ENCODE data around the gene IL1RN.
A peak's percentile ranks its signal among the peaks of the same experiment; 100 is the strongest.
"Not testable (repeated sequence)": the region's sequence is repeated elsewhere in the genome, so short reads cannot be mapped to it uniquely, and the experiment has no call there.

The IL1RN gene

DNA sequence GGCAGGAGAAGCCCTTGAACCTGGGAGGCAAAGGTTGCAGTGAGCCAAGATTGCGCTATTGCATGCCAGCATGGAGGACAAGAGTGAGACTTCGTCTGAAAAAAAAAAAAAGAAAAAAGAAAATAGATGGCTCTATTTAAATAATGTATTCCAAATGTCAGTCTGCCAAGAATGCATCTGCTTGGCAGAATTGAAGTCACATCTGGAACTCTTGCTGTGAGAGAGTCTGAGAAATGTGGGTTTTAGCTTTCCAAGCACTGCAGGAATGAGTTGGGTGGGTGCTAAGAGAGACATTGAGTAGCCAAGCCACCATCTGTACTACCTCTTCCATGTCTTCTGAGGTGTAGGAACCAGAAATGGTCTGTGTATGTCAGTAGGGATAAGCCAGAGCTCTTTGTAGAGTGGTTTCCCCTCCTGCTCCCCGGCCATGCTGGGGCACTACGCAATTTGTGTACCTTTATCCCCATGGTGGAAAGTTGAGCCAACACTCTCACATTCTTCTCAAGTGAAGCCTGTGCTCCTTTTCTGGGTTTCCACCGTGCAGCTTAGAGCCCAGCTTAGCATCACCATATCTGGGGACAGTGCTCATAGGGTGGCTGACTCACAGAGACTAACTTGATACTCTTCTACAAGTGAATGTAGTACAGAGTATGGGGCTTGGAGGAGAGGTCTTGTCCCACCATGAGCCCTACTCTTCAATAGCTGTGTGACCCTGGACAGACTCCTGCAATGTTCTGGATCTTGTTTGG is 34.4 kb upstream of the IL1RN start:
- TF ChIP-seq CTCF (conservative IDR thresholded peaks at IDR 0.05; ENCODE audit: low read length), result no peak
- H3K4me3 ChIP-seq (ENCODE audit: low read length), result no peak overlapping the region
- peak; percentile 40 for DNase-seq (ENCODE audit: low read depth)

DNA sequence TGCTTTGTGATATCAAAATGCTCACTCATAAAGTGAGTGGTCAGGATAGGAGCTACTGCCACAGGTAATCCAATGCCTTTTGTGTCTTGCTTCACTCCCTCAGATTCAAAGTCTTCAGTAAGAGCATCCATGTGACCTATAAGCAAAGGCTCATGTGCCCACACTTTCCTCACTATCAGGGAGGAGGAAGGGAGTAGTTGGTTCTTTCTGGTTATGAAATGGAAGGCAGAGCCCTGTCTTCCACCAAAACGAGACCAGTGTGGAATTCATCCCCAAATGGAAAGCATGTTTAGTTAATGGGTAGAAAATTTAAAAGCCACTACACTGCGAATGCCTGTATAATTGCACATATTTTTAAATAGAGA is 33.8 kb upstream of the IL1RN start:
- TF ChIP-seq CTCF (conservative IDR thresholded peaks at IDR 0.05; ENCODE audit: low read length), result no peak
- DNase-seq (ENCODE audit: low read depth), result no peak
- no peak overlapping the region for H3K4me3 ChIP-seq (ENCODE audit: low read length)

DNA sequence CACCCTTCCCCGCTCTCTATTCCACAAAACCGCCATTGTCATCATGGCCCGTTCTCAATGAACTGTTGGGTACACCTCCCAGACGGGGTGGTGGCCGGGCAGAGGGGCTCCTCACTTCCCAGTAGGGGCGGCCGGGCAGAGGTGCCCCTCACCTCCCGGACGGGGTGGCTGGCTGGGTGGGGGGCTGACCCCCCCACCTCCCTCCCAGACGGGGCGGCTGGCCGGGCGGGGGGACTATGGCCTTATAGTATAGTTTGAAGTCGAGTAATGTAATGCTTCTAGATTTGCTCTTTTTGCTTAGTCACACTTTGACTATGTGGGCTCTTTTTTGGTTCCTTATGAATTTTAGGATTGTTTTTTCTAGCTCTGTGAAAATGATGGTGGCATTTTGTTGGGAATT is 31.1 kb upstream of the IL1RN start:
- not testable (repeated sequence) for DNase-seq (ENCODE audit: low read depth); H3K4me3 ChIP-seq (ENCODE audit: low read length)

- DNase-seq (ENCODE audit: low read depth); H3K4me3 ChIP-seq (ENCODE audit: low read length): not testable (repeated sequence)
Measured at GRCh38 chr2:113096842-113097618, 30.4 kb upstream of the IL1RN start.

- DNase-seq (ENCODE audit: low read depth), result no peak
- H3K4me3 ChIP-seq (ENCODE audit: low read length), result no peak overlapping the region
- TF ChIP-seq CTCF (conservative IDR thresholded peaks at IDR 0.05; ENCODE audit: low read length), result no peak
Measured at GRCh38 chr2:113098041-113098440, 29.4 kb upstream of the IL1RN start.

- DNase-seq (ENCODE audit: low read depth), result no peak
- TF ChIP-seq CTCF (conservative IDR thresholded peaks at IDR 0.05; ENCODE audit: low read length), result no peak
- no peak overlapping the region for H3K4me3 ChIP-seq (ENCODE audit: low read length)
Measured at GRCh38 chr2:113098532-113098931, 28.9 kb upstream of the IL1RN start.

DNA sequence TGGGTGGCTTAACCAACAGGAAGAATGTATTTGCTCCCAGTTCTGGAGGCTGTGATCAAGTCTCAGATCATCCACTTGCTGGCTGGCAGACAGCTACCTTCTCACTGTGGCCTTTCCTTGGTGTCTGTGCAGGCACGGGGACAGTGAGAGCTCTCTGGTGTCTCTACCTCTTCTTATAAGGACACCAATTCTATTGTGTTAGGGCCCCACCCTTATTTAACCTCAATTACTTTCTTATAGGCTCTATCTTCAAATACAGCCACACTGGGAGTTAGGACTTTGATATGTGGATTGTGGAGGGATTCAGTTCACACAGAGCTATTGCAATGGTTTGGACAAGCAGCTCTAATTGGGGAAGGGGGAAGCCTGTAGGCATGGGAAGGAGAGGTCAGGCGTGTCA is 25.3 kb upstream of the IL1RN start:
- DNase-seq (ENCODE audit: low read depth), result no peak
- H3K4me3 ChIP-seq (ENCODE audit: low read length), result no peak overlapping the region
- no peak for TF ChIP-seq CTCF (conservative IDR thresholded peaks at IDR 0.05; ENCODE audit: low read length)

GRCh38 chr2:113103277-113103676 is 24.1 kb upstream of the IL1RN start:
- no peak overlapping the region for H3K4me3 ChIP-seq (ENCODE audit: low read length)
- DNase-seq (ENCODE audit: low read depth), result no peak
- no peak for TF ChIP-seq CTCF (conservative IDR thresholded peaks at IDR 0.05; ENCODE audit: low read length)

Data from AG10803 (cell line).